Subcutaneous preadipocyte (primary cell): ENCODE measurements around the gene ZFYVE16. TPM values are rescaled to one million over a fixed set of nuclear protein-coding genes. Genes with fewer than 3 reads are reported as not detected.

Experiments used
- small RNA-seq: library from RNA; depleted of rRNA; stranded (forward); fragments of <200 nt; gene quantifications from one replicate; pipeline ENCODE3, GENCODE V24; 2012
- total RNA-seq: library from RNA; depleted of rRNA; stranded (reverse); fragments of >200 nt; gene quantifications from 2 replicates; pipeline ENCODE4 v1.2.3, GENCODE V29; 2012

Gene ZFYVE16
- total RNA-seq, result 17.6 and 20.1 TPM in 2 replicates

GRCh38 chr5:80407735-80408483, at the start of gene ZFYVE16:
ZFYVE16 (plus strand) TSS chr5:80408064; CDS start chr5:80434148, 26,084 bp downstream.

GRCh38 chr5:80487829-80488721, 80.2 kb downstream of the ZFYVE16 start, which contains the start of gene FAM151B:
FAM151B (plus strand) TSS chr5:80488100; CDS start chr5:80488124, 24 bp downstream.

Small RNA genes lying within 50 kb of the gene (small RNA-seq; reads per million reads assigned to genes)
- 0.33 reads per million, percentile 12 among the genes with 10 or more reads in this experiment for gene RNU6-211P

Other genes with a start within 250 kb of the ZFYVE16 start
- 10.3 and 12.1 TPM in 2 replicates for gene SERINC5, start 152.0 kb upstream of the ZFYVE16 start, total RNA-seq
- not detected in 2 replicates for gene SPZ1, start 88.1 kb upstream of the ZFYVE16 start, total RNA-seq
- 2.5 and 5.5 TPM in 2 replicates for gene FAM151B, start 80.0 kb downstream of the ZFYVE16 start, total RNA-seq
- gene ANKRD34B, start 162.2 kb downstream of the ZFYVE16 start, total RNA-seq, result not detected in 2 replicates
- gene MSH3, start 246.6 kb downstream of the ZFYVE16 start, total RNA-seq, result 11.0 and 20.7 TPM in 2 replicates
- 31.2 and 44.6 TPM in 2 replicates for gene DHFR, start 246.9 kb downstream of the ZFYVE16 start, total RNA-seq